ENCODE results near the gene WWP2.

Gene WWP2

GRCh38 chr16:69890114-69890891 is 128.2 kb downstream of the WWP2 start:
- no peak overlapping the region for H3K4me3 ChIP-seq (ENCODE audit: low read length)
- DNase-seq (ENCODE audit: low read depth), result peak; percentile 58
- no peak for TF ChIP-seq CTCF (IDR thresholded peaks at IDR 0.05; ENCODE audit: insufficient read depth, low read depth, low read length, missing control alignments)

GRCh38 chr16:69890892-69891282 is 128.8 kb downstream of the WWP2 start:
- no peak for DNase-seq (ENCODE audit: low read depth)
- TF ChIP-seq CTCF (IDR thresholded peaks at IDR 0.05; ENCODE audit: insufficient read depth, low read depth, low read length, missing control alignments), result no peak
- H3K4me3 ChIP-seq (ENCODE audit: low read length), result no peak overlapping the region

GRCh38 chr16:69892378-69892777 is 130.2 kb downstream of the WWP2 start:
- TF ChIP-seq CTCF (IDR thresholded peaks at IDR 0.05; ENCODE audit: insufficient read depth, low read depth, low read length, missing control alignments), result no peak
- DNase-seq (ENCODE audit: low read depth), result no peak
- no peak overlapping the region for H3K4me3 ChIP-seq (ENCODE audit: low read length)

- no peak overlapping the region for H3K4me3 ChIP-seq (ENCODE audit: low read length)
- DNase-seq (ENCODE audit: low read depth), result no peak
- TF ChIP-seq CTCF (IDR thresholded peaks at IDR 0.05; ENCODE audit: insufficient read depth, low read depth, low read length, missing control alignments), result no peak
These were observed 131.0 kb downstream of the WWP2 start for GRCh38 chr16:69893106-69893505.

GRCh38 chr16:69894676-69895075 is 132.5 kb downstream of the WWP2 start:
- no peak overlapping the region for H3K4me3 ChIP-seq (ENCODE audit: low read length)
- DNase-seq (ENCODE audit: low read depth), result no peak
- no peak for TF ChIP-seq CTCF (IDR thresholded peaks at IDR 0.05; ENCODE audit: insufficient read depth, low read depth, low read length, missing control alignments)

- no peak overlapping the region for H3K4me3 ChIP-seq (ENCODE audit: low read length)
- no peak for TF ChIP-seq CTCF (IDR thresholded peaks at IDR 0.05; ENCODE audit: insufficient read depth, low read depth, low read length, missing control alignments)
- DNase-seq (ENCODE audit: low read depth), result no peak
These were observed 141.8 kb downstream of the WWP2 start for GRCh38 chr16:69903865-69904415.
